Measurements from ENCODE around the gene ITGB4. TPM values are rescaled to one million over a fixed set of nuclear protein-coding genes. Genes with fewer than 3 reads are reported as not detected.
A peak's percentile ranks its signal among the peaks of the same experiment; 100 is the strongest.

Gene ITGB4
- total RNA-seq, 1 donor from 2014 or later: 2.6 TPM

GRCh38 chr17:75695830-75696271 lies 25.4 kb upstream of the ITGB4 start:
- DNase-seq (ENCODE audit: low spot score) (no peak), ATAC-seq (no peak)

DNA sequence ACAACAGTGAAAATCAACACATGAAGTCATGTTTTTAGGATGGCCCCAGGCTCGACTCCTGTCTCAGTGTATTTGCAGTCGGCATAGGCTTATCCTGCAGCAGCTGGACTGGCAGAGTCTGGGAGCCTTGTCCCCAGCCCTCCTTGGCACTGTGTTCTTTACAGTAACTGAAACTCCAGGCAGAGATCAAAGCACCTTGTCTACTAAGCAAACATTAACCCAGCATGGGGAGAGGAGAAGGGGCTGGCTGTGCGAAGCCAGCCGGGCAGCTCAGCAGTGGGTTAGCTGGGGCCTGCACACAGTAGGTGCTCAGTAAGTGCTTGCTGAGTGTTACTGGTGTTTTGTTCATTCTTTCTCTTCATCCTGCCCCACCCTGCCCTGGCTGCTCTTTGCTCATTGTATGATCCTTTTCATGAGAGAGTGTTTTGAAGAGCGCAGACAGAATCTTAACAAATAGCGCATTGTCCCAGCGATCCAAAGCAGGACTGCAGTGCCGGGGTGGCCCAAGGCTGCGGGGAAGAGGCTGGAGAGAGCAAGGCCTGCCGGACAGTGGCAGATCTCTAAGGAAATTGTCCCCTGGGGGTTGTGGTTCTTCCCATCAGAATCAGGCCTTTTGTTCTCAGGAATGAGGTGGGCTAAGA lies 23.5 kb upstream of the ITGB4 start:
- no peak for DNase-seq (ENCODE audit: low spot score)
- ATAC-seq: peak; percentile 16

- DNase-seq (ENCODE audit: low spot score) (no peak), ATAC-seq (no peak)
Measured at GRCh38 chr17:75698659-75699058, 22.6 kb upstream of the ITGB4 start.

GRCh38 chr17:75701288-75701687 lies 20.0 kb upstream of the ITGB4 start:
- ATAC-seq (no peak), DNase-seq (ENCODE audit: low spot score) (no peak)

GRCh38 chr17:75703191-75703590 lies 18.1 kb upstream of the ITGB4 start:
- DNase-seq (ENCODE audit: low spot score) (no peak), ATAC-seq (no peak)

GRCh38 chr17:75703591-75703990 lies 17.7 kb upstream of the ITGB4 start:
- no peak for ATAC-seq

DNA sequence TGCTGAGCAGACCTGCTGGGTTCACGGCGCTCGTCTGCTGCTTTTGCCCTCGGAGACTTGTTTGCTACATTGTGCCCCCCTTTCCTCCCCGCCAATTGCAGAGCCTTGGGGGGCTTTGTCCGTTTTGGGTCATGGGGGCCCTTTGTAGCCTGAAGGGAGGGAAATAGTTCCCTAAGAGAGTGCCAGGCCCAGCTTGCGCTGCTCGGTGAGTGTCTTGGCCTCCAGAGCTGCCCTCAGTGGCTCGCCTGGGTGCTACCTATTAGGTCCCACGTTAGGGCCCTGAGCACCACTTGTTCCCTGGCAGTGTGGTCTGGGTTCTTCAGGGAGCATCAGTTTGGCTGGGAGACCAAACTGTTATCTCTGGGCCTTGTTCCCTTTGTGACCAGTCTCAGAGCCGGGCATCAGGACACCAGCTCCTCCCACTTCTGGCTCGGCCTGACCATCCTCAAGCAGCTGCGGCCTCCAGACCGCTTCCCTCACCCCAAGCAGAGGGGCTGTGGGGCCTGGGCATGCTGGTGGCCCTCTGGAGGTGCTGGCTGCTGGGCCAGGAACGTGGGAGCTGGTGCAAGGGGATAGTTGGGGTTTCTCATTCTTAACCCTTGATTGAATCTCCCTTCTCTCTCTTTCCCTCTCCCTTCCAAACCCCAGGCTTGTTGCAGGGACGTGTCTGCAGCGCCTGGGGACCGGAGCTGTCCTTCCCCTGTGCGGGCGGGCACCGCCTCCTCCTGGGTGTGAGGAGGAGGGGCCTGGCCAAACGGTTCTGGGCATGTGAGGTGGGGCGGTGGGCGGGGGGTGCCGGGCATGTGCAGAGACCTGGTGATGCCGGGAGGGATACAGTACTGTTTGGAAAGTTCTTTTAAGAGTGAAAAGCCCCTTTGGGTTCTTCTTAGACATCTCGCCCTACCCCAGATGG lies 16.0 kb upstream of the ITGB4 start:
- DNase-seq (ENCODE audit: low spot score) (no peak), ATAC-seq (no peak)

More at GRCh38 chr17:75703591-75703990, 17.7 kb upstream of the ITGB4 start:
- no peak for DNase-seq (ENCODE audit: low spot score)

DNA sequence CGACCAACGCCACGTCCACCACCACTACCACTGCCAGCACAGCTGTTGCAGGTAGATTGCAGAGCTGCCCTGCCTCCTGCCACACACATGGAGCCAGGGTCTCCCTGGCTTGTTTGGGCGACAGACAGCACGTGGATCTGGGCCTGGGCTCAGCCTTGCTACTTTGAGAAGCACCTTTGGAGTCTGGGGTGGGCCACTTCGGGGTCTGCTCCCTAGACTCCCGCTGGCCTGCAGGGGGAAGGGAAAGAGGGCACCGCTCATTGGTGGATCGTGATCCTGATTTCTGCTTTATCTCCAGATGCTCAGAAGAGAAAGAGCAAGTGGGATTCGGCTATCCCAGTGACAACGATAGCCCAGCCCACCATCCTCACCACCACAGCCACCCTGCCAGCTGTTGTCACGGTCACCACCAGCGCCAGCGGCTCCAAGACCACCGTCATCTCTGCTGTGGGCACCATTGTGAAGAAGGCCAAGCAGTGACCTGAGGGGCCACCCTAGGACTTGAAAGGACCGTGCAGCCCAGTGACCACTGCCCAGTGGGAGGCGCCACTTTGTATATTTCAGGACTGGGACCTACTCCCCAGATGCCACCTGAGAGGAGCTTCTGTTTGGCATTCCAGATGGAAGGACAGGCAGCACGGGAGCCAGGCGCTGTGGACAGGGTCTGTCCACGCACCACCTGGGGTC lies 15.1 kb upstream of the ITGB4 start:
- DNase-seq (ENCODE audit: low spot score): no peak
- no peak for ATAC-seq

GRCh38 chr17:75707079-75707571 lies 14.1 kb upstream of the ITGB4 start:
- DNase-seq (ENCODE audit: low spot score): no peak
- no peak for ATAC-seq

DNA sequence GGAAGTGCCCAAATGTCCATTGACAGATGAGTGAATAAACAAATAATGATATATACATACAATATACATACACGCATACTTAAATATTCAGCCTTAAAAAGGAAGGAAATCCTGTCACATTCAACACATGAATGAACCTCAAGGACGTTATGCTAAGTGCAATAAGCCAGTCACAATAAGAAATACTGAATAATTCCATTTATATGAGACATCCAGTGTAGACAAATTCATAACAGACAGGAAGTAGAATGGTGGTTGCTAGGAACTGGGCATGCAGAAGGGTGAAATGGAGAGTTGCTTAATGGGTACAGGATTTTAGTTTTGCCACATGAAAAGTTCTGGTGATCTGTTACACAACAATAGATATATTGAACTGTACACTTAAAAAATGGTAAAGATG lies 8.8 kb upstream of the ITGB4 start:
- no peak for DNase-seq (ENCODE audit: low spot score)
- ATAC-seq: no peak

DNA sequence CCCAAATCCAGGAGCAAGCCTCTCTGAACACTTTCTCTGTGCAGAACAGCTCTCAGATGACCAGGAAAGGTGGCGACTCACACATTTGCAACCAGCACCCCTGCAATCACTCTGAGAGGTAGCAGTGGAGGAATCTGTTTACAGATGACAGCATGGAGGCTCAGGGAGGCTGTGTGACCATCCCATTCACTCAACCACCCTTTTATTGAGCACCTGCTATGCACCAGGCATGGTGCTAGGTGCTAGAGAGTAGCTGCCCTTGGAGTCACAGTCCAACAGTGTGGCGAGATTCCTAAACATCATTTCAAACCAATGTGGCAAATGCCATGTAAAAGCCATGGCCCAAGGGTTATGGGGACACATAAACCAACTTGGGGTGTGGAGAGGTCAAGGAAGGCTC lies 1.5 kb upstream of the ITGB4 start:
- DNase-seq (ENCODE audit: low spot score) (no peak), ATAC-seq (no peak)

- no peak for DNase-seq (ENCODE audit: low spot score)
- ATAC-seq: peak; percentile 6
Measured at GRCh38 chr17:75721463-75722011, 278 bp downstream of the ITGB4 start.

DNA sequence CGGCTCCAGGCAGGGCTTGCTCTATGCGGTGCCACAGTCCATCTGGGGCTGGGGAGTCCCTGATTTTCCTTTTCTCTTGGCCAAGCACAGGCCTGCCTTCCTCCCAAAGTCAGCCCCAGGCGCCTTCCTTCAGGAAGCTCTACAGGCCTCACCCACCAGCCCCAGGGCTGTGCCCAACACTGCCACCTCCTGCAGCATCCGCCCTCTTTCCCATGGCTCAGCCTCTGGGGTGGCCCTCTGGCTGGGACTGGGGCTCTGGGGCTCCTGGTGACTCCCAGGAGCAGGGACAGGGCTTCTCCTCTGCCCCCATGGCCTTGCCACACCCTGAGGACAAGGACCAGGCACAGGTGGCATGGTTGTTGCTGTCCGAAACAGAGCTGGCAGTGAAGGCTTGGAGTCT lies 817 bp downstream of the ITGB4 start:
- no peak for ATAC-seq

GRCh38 chr17:75722542-75723095 lies 1.4 kb downstream of the ITGB4 start:
- ATAC-seq (no peak), DNase-seq (ENCODE audit: low spot score) (no peak)

More for the DNA sequence above, 817 bp downstream of the ITGB4 start:
- no peak for DNase-seq (ENCODE audit: low spot score)

- no peak for ATAC-seq
- DNase-seq (ENCODE audit: low spot score): no peak
Measured at GRCh38 chr17:75723171-75723930, 2.1 kb downstream of the ITGB4 start.

DNA sequence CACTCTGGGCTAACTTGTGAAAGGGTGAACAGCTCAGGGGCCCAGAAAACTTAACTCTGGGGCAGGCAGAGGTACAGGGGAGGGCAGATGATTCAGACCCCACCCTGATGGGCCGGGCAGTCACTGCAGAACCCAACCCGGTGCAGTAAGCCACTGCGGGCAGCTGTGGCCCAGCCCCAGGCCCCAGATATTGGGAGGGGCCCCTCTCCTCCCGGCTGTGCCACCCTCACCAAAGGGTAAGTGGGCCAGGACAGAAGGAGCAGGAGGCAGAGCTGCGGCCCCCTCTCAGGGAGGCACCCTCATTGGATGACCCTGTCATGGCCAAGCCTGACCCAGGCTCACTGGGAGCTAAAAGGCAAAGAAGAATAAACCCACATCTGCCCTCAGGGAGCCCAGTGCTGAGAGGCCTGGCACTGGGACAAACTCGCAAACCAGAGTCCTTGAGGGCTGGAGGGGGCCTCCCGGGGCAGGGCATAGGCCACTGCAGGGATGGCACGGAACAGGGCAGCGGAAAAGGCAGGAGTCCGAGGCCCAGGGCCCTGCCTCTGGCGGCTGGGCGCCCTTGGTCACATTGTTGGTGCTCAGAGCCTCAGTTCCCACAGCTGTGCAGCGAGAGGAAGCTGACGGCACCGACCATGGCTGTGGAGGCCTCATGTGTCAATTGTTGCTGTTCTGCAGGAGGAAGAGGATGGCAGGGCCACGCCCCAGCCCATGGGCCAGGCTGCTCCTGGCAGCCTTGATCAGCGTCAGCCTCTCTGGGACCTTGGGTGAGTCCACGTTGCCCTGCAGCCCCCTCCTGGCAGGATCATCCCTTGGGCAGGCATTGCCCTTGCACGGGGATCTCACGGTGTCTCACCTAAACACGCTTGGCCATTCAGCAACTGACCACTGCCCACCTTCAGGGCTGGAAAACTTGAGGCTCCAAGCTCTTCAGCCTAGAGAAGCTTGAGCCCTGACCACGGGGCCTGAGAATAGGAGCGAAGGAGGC lies 3.1 kb downstream of the ITGB4 start:
- ATAC-seq: no peak
- no peak for DNase-seq (ENCODE audit: low spot score)

- DNase-seq (ENCODE audit: low spot score) (no peak), ATAC-seq (no peak)
Measured at GRCh38 chr17:75725504-75725903, 4.2 kb downstream of the ITGB4 start.

- ATAC-seq (no peak), DNase-seq (ENCODE audit: low spot score) (no peak)
Measured at GRCh38 chr17:75727391-75727790, 6.1 kb downstream of the ITGB4 start.

DNA sequence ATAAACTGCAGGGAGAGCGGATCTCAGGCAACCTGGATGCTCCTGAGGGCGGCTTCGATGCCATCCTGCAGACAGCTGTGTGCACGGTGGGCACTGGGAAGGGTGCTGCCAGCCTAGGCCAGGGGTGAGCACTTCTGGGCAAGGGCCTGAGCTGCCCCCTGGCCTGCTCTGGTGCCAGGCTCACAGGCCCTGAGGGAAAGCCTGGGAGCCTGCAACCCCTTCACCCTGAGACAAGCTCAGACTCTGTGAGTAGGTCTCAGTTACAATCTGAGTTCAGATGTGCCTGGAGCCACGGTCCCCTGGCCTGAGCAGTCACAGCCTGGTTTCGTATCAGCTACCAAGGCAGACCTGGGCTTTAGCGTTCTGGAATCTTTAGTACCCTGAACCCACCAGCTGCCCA lies 8.1 kb downstream of the ITGB4 start:
- DNase-seq (ENCODE audit: low spot score): no peak
- ATAC-seq: no peak

Data from left lobe of liver (tissue), 2 donors.